Fibroblast of lung (primary cell): Measurements from ENCODE around the gene ABCG2. TPM values are rescaled to one million over a fixed set of nuclear protein-coding genes. Genes with fewer than 3 reads are reported as not detected.

Source experiments
- DNase-seq, 2 donors: peaks; one replicate each; pipeline versions ENCODE4 v3.0.0 to v3.0.0-alpha.2; 2010; ENCODE audit warnings: low read depth in 2 of 2
- H2AFZ ChIP-seq: 2 replicates; pipeline ENCODE4 v1.5.1; 2012; ENCODE audit warnings: low read length, control low read depth, inconsistent platforms
- H3K27ac ChIP-seq: 2 replicates; pipeline ENCODE4 v1.5.1; 2011; ENCODE audit warnings: low read length, control low read depth; ENCODE audit not compliant: insufficient read depth
- H3K27me3 ChIP-seq: 2 replicates; pipeline ENCODE4 v1.5.1; 2011; ENCODE audit warnings: mild to moderate bottlenecking, low read length; ENCODE audit not compliant: control insufficient read depth, insufficient read depth
- H3K36me3 ChIP-seq: 2 replicates; pipeline ENCODE4 v1.5.1; 2011; ENCODE audit warnings: low read length; ENCODE audit not compliant: control insufficient read depth, insufficient read depth
- H3K4me1 ChIP-seq: 2 replicates; pipeline ENCODE4 v1.5.1; 2011; ENCODE audit warnings: low read length; ENCODE audit not compliant: control insufficient read depth, insufficient read depth; ENCODE audit errors: extremely low read depth
- H3K4me2 ChIP-seq: 2 replicates; pipeline ENCODE4 v1.5.1; 2011; ENCODE audit warnings: low read length, control low read depth; ENCODE audit not compliant: insufficient read depth; ENCODE audit errors: extremely low read depth
- H3K4me3 ChIP-seq, 4 experiments: fragments of 200-600 bp in 1 of 4; sonication (generic) in 1 of 4; replicated peaks in 1 of 4; 2 replicates each; pipeline ENCODE4 v1.5.1; 2011 to 2016; ENCODE audit warnings: low read length in 4 of 4, low read depth in 3 of 4, mild to moderate bottlenecking in 3 of 4, control low read depth in 2 of 4, inconsistent platforms in 1 of 4, mixed read lengths in 1 of 4; ENCODE audit not compliant: insufficient read depth in 1 of 4; ENCODE audit errors: control extremely low read depth in 1 of 4
- H3K79me2 ChIP-seq: 2 replicates; pipeline ENCODE4 v1.5.1; 2012; ENCODE audit warnings: mild to moderate bottlenecking, low read length, inconsistent platforms; ENCODE audit not compliant: control insufficient read depth, insufficient read depth
- H3K9ac ChIP-seq: 2 replicates; pipeline ENCODE4 v1.5.1; 2011; ENCODE audit warnings: mild to moderate bottlenecking, low read length, control low read depth; ENCODE audit not compliant: insufficient read depth
- H3K9me3 ChIP-seq: 2 replicates; pipeline ENCODE4 v1.5.1; 2012; ENCODE audit warnings: low read depth, low read length; ENCODE audit not compliant: control insufficient read depth, insufficient read depth
- H4K20me1 ChIP-seq: 2 replicates; pipeline ENCODE4 v1.5.1; 2011; ENCODE audit warnings: low read length; ENCODE audit not compliant: control insufficient read depth, insufficient read depth; ENCODE audit errors: extremely low read depth
- EZH2 ChIP-seq: IDR thresholded peaks from 2 replicates; pipeline ENCODE4 v1.5.1; 2012; ENCODE audit warnings: low read length, control low read depth, mild to moderate bottlenecking; ENCODE audit errors: missing control alignments
- polyA plus RNA-seq, 2 donors: library from polyadenylated mRNA; depleted of rRNA in 1 of 2; stranded (reverse) in 1 of 2; unstranded in 1 of 2; fragments of >200 nt; gene quantifications; 2 replicates each; pipeline ENCODE4 v1.2.1, GENCODE V29; 2011 to 2012; ENCODE audit warnings: missing spikeins in 1 of 2
- total RNA-seq: library from RNA; depleted of rRNA; stranded (reverse); fragments of >200 nt; gene quantifications from 2 replicates; pipeline ENCODE4 v1.2.1, GENCODE V29; 2014
- TF ChIP-seq, protein P1 (sequence below), 2 donors: IDR thresholded peaks in 1 of 2; conservative IDR thresholded peaks in 1 of 2; 1 replicate in 1 of 2; 2 replicates in 1 of 2; pipeline ENCODE4 v1.5.1; 2011 to 2012; ENCODE audit warnings: low read length in 2 of 2, control low read depth in 1 of 2, inconsistent platforms in 1 of 2, low read depth in 1 of 2, mild to moderate bottlenecking in 1 of 2

The ABCG2 gene
- total and polyA plus RNA-seq, 2 donors (not counting 1 experiment from before 2014, with no cell fraction given), result 1.3 to 5.5 TPM

- Histone ChIP-seq H3K27ac (no peak overlapping the region), H3K4me2 (no peak overlapping the region), H3K36me3 (no peaks in the 10 kb centered on the region), H2AFZ (no peak overlapping the region), H3K4me3 (no peak overlapping the region), H3K9me3 (no peaks in the 10 kb centered on the region), H3K79me2 (no peaks in the 10 kb centered on the region), H3K4me1 (no peaks in the 10 kb centered on the region), H3K27me3 (no peaks in the 10 kb centered on the region), H4K20me1 (no peaks in the 10 kb centered on the region), H3K9ac (no peak overlapping the region)
- no peak for TF ChIP-seq EZH2
- TF ChIP-seq, protein P1, sequence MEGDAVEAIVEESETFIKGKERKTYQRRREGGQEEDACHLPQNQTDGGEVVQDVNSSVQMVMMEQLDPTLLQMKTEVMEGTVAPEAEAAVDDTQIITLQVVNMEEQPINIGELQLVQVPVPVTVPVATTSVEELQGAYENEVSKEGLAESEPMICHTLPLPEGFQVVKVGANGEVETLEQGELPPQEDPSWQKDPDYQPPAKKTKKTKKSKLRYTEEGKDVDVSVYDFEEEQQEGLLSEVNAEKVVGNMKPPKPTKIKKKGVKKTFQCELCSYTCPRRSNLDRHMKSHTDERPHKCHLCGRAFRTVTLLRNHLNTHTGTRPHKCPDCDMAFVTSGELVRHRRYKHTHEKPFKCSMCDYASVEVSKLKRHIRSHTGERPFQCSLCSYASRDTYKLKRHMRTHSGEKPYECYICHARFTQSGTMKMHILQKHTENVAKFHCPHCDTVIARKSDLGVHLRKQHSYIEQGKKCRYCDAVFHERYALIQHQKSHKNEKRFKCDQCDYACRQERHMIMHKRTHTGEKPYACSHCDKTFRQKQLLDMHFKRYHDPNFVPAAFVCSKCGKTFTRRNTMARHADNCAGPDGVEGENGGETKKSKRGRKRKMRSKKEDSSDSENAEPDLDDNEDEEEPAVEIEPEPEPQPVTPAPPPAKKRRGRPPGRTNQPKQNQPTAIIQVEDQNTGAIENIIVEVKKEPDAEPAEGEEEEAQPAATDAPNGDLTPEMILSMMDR (conservative IDR thresholded peaks at IDR 0.05 in 1 of 2, IDR thresholded peaks at IDR 0.05 in 1 of 2; ENCODE audit: low read depth in 1 of 2, low read length in 2 of 2), result no peak
- no peak for DNase-seq
Measured at GRCh38 chr4:88188738-88189417, 30.4 kb upstream of the ABCG2 start.

GRCh38 chr4:88187766-88188165 is 29.3 kb upstream of the ABCG2 start:
- no peaks in the 10 kb centered on the region for H4K20me1 ChIP-seq
- H3K4me2 ChIP-seq, result no peak overlapping the region
- H3K27me3 ChIP-seq, result no peaks in the 10 kb centered on the region
- H3K4me3 ChIP-seq, result no peak overlapping the region
- H3K79me2 ChIP-seq, result no peaks in the 10 kb centered on the region
- no peaks in the 10 kb centered on the region for H3K4me1 ChIP-seq
- H3K27ac ChIP-seq, result no peak overlapping the region
- TF ChIP-seq EZH2, result no peak
- TF ChIP-seq, protein P1 (conservative IDR thresholded peaks at IDR 0.05 in 1 of 2, IDR thresholded peaks at IDR 0.05 in 1 of 2; ENCODE audit: low read depth in 1 of 2, low read length in 2 of 2), result no peak
- no peaks in the 10 kb centered on the region for H3K36me3 ChIP-seq
- H2AFZ ChIP-seq, result no peak overlapping the region
- no peaks in the 10 kb centered on the region for H3K9me3 ChIP-seq
- no peak for DNase-seq
- no peak overlapping the region for H3K9ac ChIP-seq

DNA sequence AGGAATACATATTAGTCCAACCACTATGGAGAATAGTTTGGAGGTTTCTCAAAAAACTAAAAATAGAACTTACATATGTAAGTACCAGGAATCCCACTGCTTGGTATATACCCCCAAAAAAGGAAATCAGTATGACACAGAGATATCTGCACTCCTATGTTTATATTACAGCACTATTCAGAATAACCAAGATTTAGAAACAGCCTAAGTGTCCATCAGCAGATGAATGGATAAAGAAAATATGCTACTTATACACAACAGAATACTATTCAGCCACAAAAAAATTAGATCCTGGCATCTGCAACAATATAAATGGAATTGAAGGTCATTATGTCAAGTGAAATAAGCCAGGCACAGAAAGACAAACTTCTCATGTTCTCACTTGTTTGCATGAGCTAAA is 27.5 kb upstream of the ABCG2 start:
- Histone ChIP-seq H3K9ac (no peak overlapping the region), H3K4me2 (no peak overlapping the region), H3K4me3 (no peak overlapping the region), H3K4me1 (no peaks in the 10 kb centered on the region), H3K9me3 (no peaks in the 10 kb centered on the region), H3K27ac (no peak overlapping the region), H3K36me3 (no peaks in the 10 kb centered on the region), H2AFZ (no peak overlapping the region), H3K27me3 (no peaks in the 10 kb centered on the region), H3K79me2 (no peaks in the 10 kb centered on the region), H4K20me1 (no peaks in the 10 kb centered on the region)
- peak; percentile 60 to 62 for DNase-seq
- TF ChIP-seq, protein P1 (conservative IDR thresholded peaks at IDR 0.05 in 1 of 2, IDR thresholded peaks at IDR 0.05 in 1 of 2; ENCODE audit: low read depth in 1 of 2, low read length in 2 of 2), result no peak
- TF ChIP-seq EZH2, result no peak
